ENCODE data around the gene REG4.

Gene REG4

GRCh38 chr1:119748040-119748439, 63.2 kb downstream of the REG4 start:
- Histone ChIP-seq H3K27ac (ENCODE audit: low read depth in 2 of 2, low read length in 2 of 2) (no peak overlapping the region), H3K9ac (ENCODE audit: low read depth in 1 of 2, low read length in 2 of 2) (no peak overlapping the region), H3K4me1 (ENCODE audit: control insufficient read depth in 2 of 2, insufficient read depth in 2 of 2, low read length in 2 of 2) (peaks cover 2 to 3% of the 10 kb centered on the region in 2 donors), H3K27me3 (ENCODE audit: control insufficient read depth in 2 of 2, insufficient read depth in 2 of 2, low read length in 2 of 2) (no peaks in the 10 kb centered on the region), H3K36me3 (ENCODE audit: control insufficient read depth in 2 of 2, insufficient read depth in 2 of 2, low read length in 2 of 2) (peaks cover 41 to 45% of the 10 kb centered on the region in 2 donors), H3K4me3 (ENCODE audit: low read length in 2 of 2) (no peak overlapping the region), H3K9me3 (ENCODE audit: control insufficient read depth in 2 of 2, low read length in 2 of 2) (no peaks in the 10 kb centered on the region)

GRCh38 chr1:119747451-119747850, 63.8 kb downstream of the REG4 start:
- Histone ChIP-seq H3K4me1 (ENCODE audit: control insufficient read depth in 2 of 2, insufficient read depth in 2 of 2, low read length in 2 of 2) (peaks cover 2 to 3% of the 10 kb centered on the region in 2 donors), H3K36me3 (ENCODE audit: control insufficient read depth in 2 of 2, insufficient read depth in 2 of 2, low read length in 2 of 2) (peaks cover 35 to 39% of the 10 kb centered on the region in 2 donors), H3K9me3 (ENCODE audit: control insufficient read depth in 2 of 2, low read length in 2 of 2) (no peaks in the 10 kb centered on the region), H3K9ac (ENCODE audit: low read depth in 1 of 2, low read length in 2 of 2) (no peak overlapping the region), H3K27ac (ENCODE audit: low read depth in 2 of 2, low read length in 2 of 2) (no peak overlapping the region), H3K27me3 (ENCODE audit: control insufficient read depth in 2 of 2, insufficient read depth in 2 of 2, low read length in 2 of 2) (no peaks in the 10 kb centered on the region), H3K4me3 (ENCODE audit: low read length in 2 of 2) (no peak overlapping the region)

GRCh38 chr1:119745034-119745433, 66.2 kb downstream of the REG4 start:
- Histone ChIP-seq H3K4me3 (ENCODE audit: low read length in 2 of 2) (no peak overlapping the region), H3K9ac (ENCODE audit: low read depth in 1 of 2, low read length in 2 of 2) (no peak overlapping the region), H3K36me3 (ENCODE audit: control insufficient read depth in 2 of 2, insufficient read depth in 2 of 2, low read length in 2 of 2) (peaks cover 18 to 19% of the 10 kb centered on the region in 2 donors), H3K27me3 (ENCODE audit: control insufficient read depth in 2 of 2, insufficient read depth in 2 of 2, low read length in 2 of 2) (no peaks in the 10 kb centered on the region), H3K27ac (ENCODE audit: low read depth in 2 of 2, low read length in 2 of 2) (no peak overlapping the region), H3K4me1 (ENCODE audit: control insufficient read depth in 2 of 2, insufficient read depth in 2 of 2, low read length in 2 of 2) (peaks cover 2 to 3% of the 10 kb centered on the region in 2 donors), H3K9me3 (ENCODE audit: control insufficient read depth in 2 of 2, low read length in 2 of 2) (no peaks in the 10 kb centered on the region)

- H3K36me3 ChIP-seq (ENCODE audit: control insufficient read depth in 2 of 2, insufficient read depth in 2 of 2, low read length in 2 of 2), result peaks cover 15% of the 10 kb centered on the region in 2 donors
Observed at GRCh38 chr1:119744598-119744942, 66.7 kb downstream of the REG4 start.

More at GRCh38 chr1:119744598-119744942, 66.7 kb downstream of the REG4 start:
- H3K27ac ChIP-seq (ENCODE audit: low read depth in 2 of 2, low read length in 2 of 2), result no peak overlapping the region
- no peak overlapping the region for H3K9ac ChIP-seq (ENCODE audit: low read depth in 1 of 2, low read length in 2 of 2)
- no peaks in the 10 kb centered on the region for H3K27me3 ChIP-seq (ENCODE audit: control insufficient read depth in 2 of 2, insufficient read depth in 2 of 2, low read length in 2 of 2)
- no peaks in the 10 kb centered on the region for H3K9me3 ChIP-seq (ENCODE audit: control insufficient read depth in 2 of 2, low read length in 2 of 2)
- no peak overlapping the region for H3K4me3 ChIP-seq (ENCODE audit: low read length in 2 of 2)
- H3K4me1 ChIP-seq (ENCODE audit: control insufficient read depth in 2 of 2, insufficient read depth in 2 of 2, low read length in 2 of 2), result peaks cover 2 to 3% of the 10 kb centered on the region in 2 donors
